GM12878 (cell line): ENCODE results near the gene MLXIP. TPM values are rescaled to one million over a fixed set of nuclear protein-coding genes. Genes with fewer than 3 reads are reported as not detected.

Experiments
- ATAC-seq: fragments of 200-7000 bp; cut with Tn5 transposase; 3 replicates; pipeline ENCODE4 v1.9.1; 2020; ENCODE audit warnings: mild to moderate bottlenecking, moderate library complexity
- BruUV-seq: library from RNA; stranded (reverse); fragments of 400-500 nt; replicated peaks from 2 replicates; lab custom pipeline; 2021; lab: Mats Ljungman, UMichigan
- CTCF ChIA-PET: fragments of 300-600 bp; sonication (Branson Sonifier 250); formaldehyde crosslinking; extraction: SDS; loops from one replicate; lab custom pipeline; 2021; ENCODE audit warnings: inconsistent platforms; lab: Yijun Ruan, JAX
- POLR2A ChIA-PET: fragments of 350-600 bp; formaldehyde crosslinking; extraction: SDS; loops from one replicate; lab custom pipeline; 2021; ENCODE audit warnings: inconsistent platforms; lab: Charles Lee
- RAD21 ChIA-PET: fragments of 300-600 bp; sonication (Branson Sonifier 250); formaldehyde crosslinking; loops from one replicate; lab custom pipeline; 2023; ENCODE audit warnings: antibody characterized with exemption; ENCODE audit not compliant: unreplicated experiment; lab: Charles Lee
- SMC1A ChIA-PET: fragments of 300-600 bp; sonication (Branson Sonifier 250); formaldehyde crosslinking; loops from one replicate; lab custom pipeline; 2023; ENCODE audit not compliant: unreplicated experiment, uncharacterized antibody; lab: Charles Lee
- DNase-seq: peaks from one replicate; pipeline ENCODE4 v3.0.0-alpha.2; 2011; ENCODE audit warnings: low read depth, low spot score
- FAIRE-seq: peaks from 3 replicates; lab custom pipeline; 2011; peaks lifted over from hg19 to GRCh38; lab: Jason Lieb, UNC
- H2AFZ ChIP-seq: 2 replicates; pipeline ENCODE4 v1.6.0; 2011; ENCODE audit warnings: low read depth, low read length, control low read depth; ENCODE audit not compliant: control insufficient read depth
- H3K27ac ChIP-seq: 2 replicates; pipeline ENCODE4 v1.5.1; 2011; ENCODE audit warnings: control low read depth; ENCODE audit not compliant: control insufficient read depth, insufficient read depth
- H3K27me3 ChIP-seq, 2 experiments: replicated peaks in 1 of 2; 2 replicates each; pipeline versions ENCODE4 v1.6.0 to v1.6.1; 2011; ENCODE audit warnings: low read length in 1 of 2; ENCODE audit not compliant: control insufficient read depth in 2 of 2, insufficient read depth in 2 of 2
- H3K36me3 ChIP-seq, 2 experiments: 2 replicates each; pipeline ENCODE4 v1.5.1; 2011; ENCODE audit warnings: low read length in 1 of 2; ENCODE audit not compliant: control insufficient read depth in 2 of 2, insufficient read depth in 2 of 2
- H3K4me1 ChIP-seq: 2 replicates; pipeline ENCODE4 v1.6.1; 2011; ENCODE audit warnings: mild to moderate bottlenecking, low read length, moderate library complexity, mixed read lengths; ENCODE audit not compliant: control insufficient read depth, insufficient read depth
- H3K4me2 ChIP-seq: 2 replicates; pipeline ENCODE4 v1.6.0; 2011; ENCODE audit warnings: control low read depth; ENCODE audit not compliant: control insufficient read depth, insufficient read depth
- H3K4me3 ChIP-seq: fragments of 200-600 bp; sonication (generic); 2 replicates; pipeline ENCODE4 v1.5.1; 2016
- H3K79me2 ChIP-seq: 2 replicates; pipeline ENCODE4 v1.6.0; 2011; ENCODE audit warnings: low read length; ENCODE audit not compliant: control insufficient read depth, insufficient read depth
- H3K9ac ChIP-seq: 2 replicates; pipeline ENCODE4 v1.8.0; 2011; ENCODE audit warnings: low read length, control low read depth, mixed read lengths; ENCODE audit not compliant: control insufficient read depth, insufficient read depth
- H3K9me3 ChIP-seq: replicated peaks from 3 replicates; pipeline ENCODE4 v1.5.1; 2011; ENCODE audit warnings: mild to moderate bottlenecking, low read length; ENCODE audit not compliant: control insufficient read depth, insufficient read depth
- H4K20me1 ChIP-seq: 2 replicates; pipeline ENCODE4 v1.6.0; 2011; ENCODE audit not compliant: control insufficient read depth, insufficient read depth
- ASH2L ChIP-seq: fragments of 300-600, 200-600 bp; sonication (generic); IDR thresholded peaks from 2 replicates; pipeline ENCODE4 v1.6.1; 2017; ENCODE audit warnings: low read depth, mild to moderate bottlenecking, borderline replicate concordance
- SMAD1 ChIP-seq: fragments of 450-650 bp; IDR thresholded peaks from 2 replicates; pipeline ENCODE4 v1.6.1; 2018; ENCODE audit warnings: mild to moderate bottlenecking, low read depth; ENCODE audit not compliant: partially characterized antibody
- SREBF1 ChIP-seq: IDR thresholded peaks from 2 replicates; pipeline ENCODE4 v1.6.1; 2012; ENCODE audit warnings: mild to moderate bottlenecking, low read length
- ZBED1 ChIP-seq: IDR thresholded peaks from 2 replicates; pipeline ENCODE4 v1.6.1; 2016; ENCODE audit warnings: borderline replicate concordance
- ZSCAN29 ChIP-seq: fragments of 450-650 bp; IDR thresholded peaks from 2 replicates; pipeline ENCODE4 v1.6.1; 2017; ENCODE audit warnings: mild to moderate bottlenecking, moderate library complexity
- WGBS: methylation state at CpG from one replicate; pipeline ENCODE4 v1.1.6; 2016; ENCODE audit warnings: low lambda C conversion rate; ENCODE audit not compliant: insufficient replicate concordance, insufficient coverage; ENCODE audit errors: missing lambda C conversion rate; 5-methylcytosine and 5-hydroxymethylcytosine counted together
- in situ Hi-C: fragments of 300-500 bp; cut with MboI; formaldehyde crosslinking; loops from 9 replicates; pipeline ENCODE4 v1.14.3; 2018; ENCODE audit warnings: mixed read lengths
- intact Hi-C: fragments of 100-400 bp; cut with micrococcal nuclease; formaldehyde crosslinking; loops from one replicate; pipeline ENCODE4 v1.14.2; 2022; ENCODE audit not compliant: unreplicated experiment
- polyA plus RNA-seq, 11 experiments: library from polyadenylated mRNA; depleted of rRNA in 4 of 11; unstranded in 6 of 11; stranded (reverse) in 5 of 11; fragments of >200 nt; fragmentation: Nextera tagmentation in 4 of 11; fragmentation: Illumina TruSeq in 1 of 11; extraction: Ambion mirVana in 4 of 11; extraction: Trizol in 1 of 11; gene quantifications; 1 replicate in 1 of 11; 2 replicates in 10 of 11; pipeline versions ENCODE4 v1.2.1 to v1.2.3, GENCODE V29; 2011 to 2016; ENCODE audit warnings: inconsistent platforms in 2 of 11, missing spikeins in 2 of 11, low read depth in 1 of 11
- total RNA-seq, 4 experiments: library from RNA; depleted of rRNA in 3 of 4; stranded (reverse); fragments of >200 nt in 3 of 4; fragmentation: Illumina TruSeq in 1 of 4; extraction: Trizol in 1 of 4; gene quantifications; 2 replicates each; pipeline versions ENCODE4 v1.2.1 to v1.2.3, GENCODE V29; 2013 to 2021
- TF ChIP-seq, protein P1 (sequence below): fragments of 450-650 bp; IDR thresholded peaks from 2 replicates; pipeline ENCODE4 v1.6.1; 2017; ENCODE audit warnings: mild to moderate bottlenecking, low read depth, inconsistent platforms; ENCODE audit not compliant: poor library complexity, severe bottlenecking
- TF ChIP-seq, protein P2 (sequence below): fragments of 450-650 bp; IDR thresholded peaks from 2 replicates; pipeline ENCODE4 v1.6.1; 2018; ENCODE audit warnings: mild to moderate bottlenecking, low read depth, moderate library complexity; ENCODE audit not compliant: partially characterized antibody

The MLXIP gene
- total and polyA plus RNA-seq, 10 of the 15 experiments (the other 5 are each of a cell fraction or from before 2014, with no cell fraction given) = 1.1 to 23.7 (median 7.0) TPM

DNA sequence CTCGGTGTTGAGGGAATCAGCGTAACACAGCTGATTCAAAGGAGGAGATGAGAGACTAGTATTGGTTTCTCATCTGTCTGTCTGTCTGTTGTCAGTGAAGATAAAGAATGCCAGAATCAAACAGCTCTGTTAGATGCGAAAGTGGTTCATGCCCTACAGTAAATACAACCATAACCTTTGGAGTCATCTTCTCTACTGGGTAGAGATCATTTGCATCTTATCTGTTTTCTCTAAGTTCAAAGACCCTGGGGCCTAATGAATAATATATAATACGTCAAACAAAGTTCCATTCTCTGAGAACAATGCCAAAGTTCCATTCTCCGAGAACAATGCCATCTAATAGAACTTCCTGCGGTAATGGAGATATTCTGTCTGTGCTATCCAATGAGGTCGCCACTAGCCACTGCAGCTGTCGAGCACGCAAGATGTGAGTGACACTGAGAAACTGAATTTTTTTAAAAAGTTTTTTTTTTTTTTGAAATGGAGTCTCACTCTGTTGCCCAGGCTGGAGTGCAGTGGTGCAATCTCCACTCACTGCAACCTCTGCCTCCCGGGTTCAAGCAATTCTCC, 88.9 kb downstream of the MLXIP start (continued):
- TF ChIP-seq, protein P1, sequence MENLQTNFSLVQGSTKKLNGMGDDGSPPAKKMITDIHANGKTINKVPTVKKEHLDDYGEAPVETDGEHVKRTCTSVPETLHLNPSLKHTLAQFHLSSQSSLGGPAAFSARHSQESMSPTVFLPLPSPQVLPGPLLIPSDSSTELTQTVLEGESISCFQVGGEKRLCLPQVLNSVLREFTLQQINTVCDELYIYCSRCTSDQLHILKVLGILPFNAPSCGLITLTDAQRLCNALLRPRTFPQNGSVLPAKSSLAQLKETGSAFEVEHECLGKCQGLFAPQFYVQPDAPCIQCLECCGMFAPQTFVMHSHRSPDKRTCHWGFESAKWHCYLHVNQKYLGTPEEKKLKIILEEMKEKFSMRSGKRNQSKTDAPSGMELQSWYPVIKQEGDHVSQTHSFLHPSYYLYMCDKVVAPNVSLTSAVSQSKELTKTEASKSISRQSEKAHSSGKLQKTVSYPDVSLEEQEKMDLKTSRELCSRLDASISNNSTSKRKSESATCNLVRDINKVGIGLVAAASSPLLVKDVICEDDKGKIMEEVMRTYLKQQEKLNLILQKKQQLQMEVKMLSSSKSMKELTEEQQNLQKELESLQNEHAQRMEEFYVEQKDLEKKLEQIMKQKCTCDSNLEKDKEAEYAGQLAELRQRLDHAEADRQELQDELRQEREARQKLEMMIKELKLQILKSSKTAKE = no peak

DNA sequence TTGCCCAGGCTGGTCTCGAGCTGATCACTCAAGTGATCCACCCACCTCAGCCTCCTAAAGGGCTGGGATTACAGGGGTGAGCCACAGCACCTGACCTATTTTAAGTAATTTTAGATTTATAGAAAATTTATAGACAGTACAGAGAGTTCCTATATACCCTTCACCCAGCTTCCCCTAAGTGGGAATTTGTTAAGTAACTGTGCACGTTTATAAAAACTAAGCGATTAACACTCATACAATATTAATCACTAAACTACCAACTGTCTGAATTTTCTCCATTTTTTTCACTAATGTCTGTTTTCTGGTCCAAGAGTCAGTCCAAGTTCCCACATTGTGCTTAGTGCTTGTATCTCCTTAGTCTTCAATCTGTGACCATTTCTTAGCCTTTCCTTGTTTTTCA, 89.9 kb downstream of the MLXIP start:
- H3K4me3 ChIP-seq = no peak overlapping the region
- no peak for ATAC-seq
- no peaks in the 10 kb centered on the region for H3K36me3 ChIP-seq
- POLR2A ChIA-PET = no interaction called here
- H2AFZ ChIP-seq = no peak overlapping the region
- peaks cover 0 to 3% of the 10 kb centered on the region in 2 experiments; a peak in 1 of 4 replicates for H3K27me3 ChIP-seq
- no peak for DNase-seq
- SMC1A ChIA-PET = no interaction called here
- in situ Hi-C loops (no loop called here), intact Hi-C loops (no loop called here)
- WGBS = 94% methylated on average over 3 of the region's 3 CpGs
- TF ChIP-seq, protein P2, sequence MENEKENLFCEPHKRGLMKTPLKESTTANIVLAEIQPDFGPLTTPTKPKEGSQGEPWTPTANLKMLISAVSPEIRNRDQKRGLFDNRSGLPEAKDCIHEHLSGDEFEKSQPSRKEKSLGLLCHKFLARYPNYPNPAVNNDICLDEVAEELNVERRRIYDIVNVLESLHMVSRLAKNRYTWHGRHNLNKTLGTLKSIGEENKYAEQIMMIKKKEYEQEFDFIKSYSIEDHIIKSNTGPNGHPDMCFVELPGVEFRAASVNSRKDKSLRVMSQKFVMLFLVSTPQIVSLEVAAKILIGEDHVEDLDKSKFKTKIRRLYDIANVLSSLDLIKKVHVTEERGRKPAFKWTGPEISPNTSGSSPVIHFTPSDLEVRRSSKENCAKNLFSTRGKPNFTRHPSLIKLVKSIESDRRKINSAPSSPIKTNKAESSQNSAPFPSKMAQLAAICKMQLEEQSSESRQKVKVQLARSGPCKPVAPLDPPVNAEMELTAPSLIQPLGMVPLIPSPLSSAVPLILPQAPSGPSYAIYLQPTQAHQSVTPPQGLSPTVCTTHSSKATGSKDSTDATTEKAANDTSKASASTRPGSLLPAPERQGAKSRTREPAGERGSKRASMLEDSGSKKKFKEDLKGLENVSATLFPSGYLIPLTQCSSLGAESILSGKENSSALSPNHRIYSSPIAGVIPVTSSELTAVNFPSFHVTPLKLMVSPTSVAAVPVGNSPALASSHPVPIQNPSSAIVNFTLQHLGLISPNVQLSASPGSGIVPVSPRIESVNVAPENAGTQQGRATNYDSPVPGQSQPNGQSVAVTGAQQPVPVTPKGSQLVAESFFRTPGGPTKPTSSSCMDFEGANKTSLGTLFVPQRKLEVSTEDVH = no peak
- TF ChIP-seq ZSCAN29 (no peak), ZBED1 (no peak), SMAD1 (no peak), ASH2L (no peak), SREBF1 (no peak)
- no peak overlapping the region for H3K4me2 ChIP-seq
- peaks cover 28% of the 10 kb centered on the region for H3K4me1 ChIP-seq
- H3K9me3 ChIP-seq = no peaks in the 10 kb centered on the region
- no peak for FAIRE-seq
- BruUV-seq = no TSS peak
- no peaks in the 10 kb centered on the region for H3K79me2 ChIP-seq
- CTCF ChIA-PET = no interaction called here
- RAD21 ChIA-PET = no interaction called here
- H3K9ac ChIP-seq = no peak overlapping the region
- no peak overlapping the region for H3K27ac ChIP-seq
- H4K20me1 ChIP-seq = no peaks in the 10 kb centered on the region
